ENCODE measurements around the gene RBM5.
A peak's percentile ranks its signal among the peaks of the same experiment; 100 is the strongest.

RBM5 gene

DNA sequence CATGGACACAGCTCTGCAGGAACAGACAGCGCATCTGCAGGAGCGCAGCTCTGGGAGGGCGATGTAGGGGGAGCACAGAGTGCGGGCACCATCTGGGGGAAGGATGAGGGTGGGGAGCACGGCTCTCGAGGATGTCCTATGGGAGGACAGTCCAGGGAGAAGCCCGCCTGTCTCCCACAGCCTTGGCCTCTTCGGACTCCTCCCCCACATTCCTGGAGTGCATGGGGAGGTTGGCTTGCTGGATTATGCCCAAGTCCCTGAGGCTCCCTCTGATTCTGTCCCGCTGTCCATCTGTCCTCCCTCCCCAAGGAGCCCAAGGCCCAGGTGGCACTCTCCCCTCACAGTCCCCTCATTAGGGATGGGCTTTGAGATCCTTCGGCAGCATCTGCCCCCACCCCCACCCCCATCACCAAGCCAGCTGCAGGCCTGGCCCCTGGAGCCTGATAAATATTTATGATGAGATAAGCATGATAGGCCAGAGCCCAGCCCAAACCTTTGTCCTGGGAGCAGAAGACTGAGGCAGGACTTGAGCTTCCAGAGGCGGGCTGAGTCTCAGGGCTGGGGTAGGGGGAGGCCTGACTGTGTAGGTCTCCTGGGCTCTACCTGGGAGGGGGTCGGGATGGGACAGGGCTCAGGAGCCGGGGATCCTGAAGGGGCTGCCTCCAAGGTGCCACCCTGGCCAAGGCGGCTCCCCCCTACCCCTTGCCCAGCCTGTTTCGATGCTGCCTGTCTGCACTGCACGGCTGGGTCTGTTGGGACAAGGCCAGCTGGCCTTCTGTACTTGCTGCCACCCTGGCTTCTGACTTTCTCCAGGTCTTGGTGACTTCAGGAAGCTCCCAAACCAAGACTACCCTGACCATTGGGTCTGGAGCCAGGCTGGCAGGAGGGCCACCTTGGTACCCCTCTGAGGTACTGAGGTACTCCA, 37.8 kb downstream of the RBM5 start (continued):
- TF ChIP-seq, protein P1, sequence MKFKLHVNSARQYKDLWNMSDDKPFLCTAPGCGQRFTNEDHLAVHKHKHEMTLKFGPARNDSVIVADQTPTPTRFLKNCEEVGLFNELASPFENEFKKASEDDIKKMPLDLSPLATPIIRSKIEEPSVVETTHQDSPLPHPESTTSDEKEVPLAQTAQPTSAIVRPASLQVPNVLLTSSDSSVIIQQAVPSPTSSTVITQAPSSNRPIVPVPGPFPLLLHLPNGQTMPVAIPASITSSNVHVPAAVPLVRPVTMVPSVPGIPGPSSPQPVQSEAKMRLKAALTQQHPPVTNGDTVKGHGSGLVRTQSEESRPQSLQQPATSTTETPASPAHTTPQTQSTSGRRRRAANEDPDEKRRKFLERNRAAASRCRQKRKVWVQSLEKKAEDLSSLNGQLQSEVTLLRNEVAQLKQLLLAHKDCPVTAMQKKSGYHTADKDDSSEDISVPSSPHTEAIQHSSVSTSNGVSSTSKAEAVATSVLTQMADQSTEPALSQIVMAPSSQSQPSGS (tag by site-specific recombination; IDR thresholded peaks at IDR 0.05; ENCODE audit: low read depth), result no peak
- TF ChIP-seq PRDM1 (tag by site-specific recombination; IDR thresholded peaks at IDR 0.05) (no peak), ZNF48 (tag by site-specific recombination; IDR thresholded peaks at IDR 0.05) (no peak), SP7 (tag by site-specific recombination; IDR thresholded peaks at IDR 0.05) (no peak), CTCF (tag by site-specific recombination; IDR thresholded peaks at IDR 0.05) (no peak), PRDM10 (tag by site-specific recombination; IDR thresholded peaks at IDR 0.05) (peak; percentile 49; the same call in 1 of the 2 replicates), GLIS1 (tag by site-specific recombination; IDR thresholded peaks at IDR 0.05) (0 out of 2 replicates have a peak, but pooled peaks have one; percentile 35), ZNF501 (tag by site-specific recombination; IDR thresholded peaks at IDR 0.05) (no peak), REPIN1 (tag by site-specific recombination; IDR thresholded peaks at IDR 0.05; ENCODE audit: low read depth) (no peak), ZNF423 (tag by site-specific recombination; IDR thresholded peaks at IDR 0.05) (no peak), ZNF558 (tag by site-specific recombination; IDR thresholded peaks at IDR 0.05) (no peak), RBAK (tag by site-specific recombination; IDR thresholded peaks at IDR 0.05) (no peak), ZNF133 (tag by site-specific recombination; IDR thresholded peaks at IDR 0.05) (no peak), ZNF24 (tag by site-specific recombination; IDR thresholded peaks at IDR 0.05) (no peak), ZNF747 (tag by site-specific recombination; IDR thresholded peaks at IDR 0.05) (no peak)
- TF ChIP-seq, protein P2, sequence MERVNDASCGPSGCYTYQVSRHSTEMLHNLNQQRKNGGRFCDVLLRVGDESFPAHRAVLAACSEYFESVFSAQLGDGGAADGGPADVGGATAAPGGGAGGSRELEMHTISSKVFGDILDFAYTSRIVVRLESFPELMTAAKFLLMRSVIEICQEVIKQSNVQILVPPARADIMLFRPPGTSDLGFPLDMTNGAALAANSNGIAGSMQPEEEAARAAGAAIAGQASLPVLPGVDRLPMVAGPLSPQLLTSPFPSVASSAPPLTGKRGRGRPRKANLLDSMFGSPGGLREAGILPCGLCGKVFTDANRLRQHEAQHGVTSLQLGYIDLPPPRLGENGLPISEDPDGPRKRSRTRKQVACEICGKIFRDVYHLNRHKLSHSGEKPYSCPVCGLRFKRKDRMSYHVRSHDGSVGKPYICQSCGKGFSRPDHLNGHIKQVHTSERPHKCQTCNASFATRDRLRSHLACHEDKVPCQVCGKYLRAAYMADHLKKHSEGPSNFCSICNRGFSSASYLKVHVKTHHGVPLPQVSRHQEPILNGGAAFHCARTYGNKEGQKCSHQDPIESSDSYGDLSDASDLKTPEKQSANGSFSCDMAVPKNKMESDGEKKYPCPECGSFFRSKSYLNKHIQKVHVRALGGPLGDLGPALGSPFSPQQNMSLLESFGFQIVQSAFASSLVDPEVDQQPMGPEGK (tag by site-specific recombination; IDR thresholded peaks at IDR 0.05), result peak; percentile 23; the same call in 1 of the 2 replicates
- TF ChIP-seq, protein P3, sequence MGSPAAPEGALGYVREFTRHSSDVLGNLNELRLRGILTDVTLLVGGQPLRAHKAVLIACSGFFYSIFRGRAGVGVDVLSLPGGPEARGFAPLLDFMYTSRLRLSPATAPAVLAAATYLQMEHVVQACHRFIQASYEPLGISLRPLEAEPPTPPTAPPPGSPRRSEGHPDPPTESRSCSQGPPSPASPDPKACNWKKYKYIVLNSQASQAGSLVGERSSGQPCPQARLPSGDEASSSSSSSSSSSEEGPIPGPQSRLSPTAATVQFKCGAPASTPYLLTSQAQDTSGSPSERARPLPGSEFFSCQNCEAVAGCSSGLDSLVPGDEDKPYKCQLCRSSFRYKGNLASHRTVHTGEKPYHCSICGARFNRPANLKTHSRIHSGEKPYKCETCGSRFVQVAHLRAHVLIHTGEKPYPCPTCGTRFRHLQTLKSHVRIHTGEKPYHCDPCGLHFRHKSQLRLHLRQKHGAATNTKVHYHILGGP (tag by site-specific recombination; IDR thresholded peaks at IDR 0.05), result peak; percentile 70

All from HEK293 (cell line).